Subcutaneous adipose tissue (tissue), 4 donors: ENCODE measurements around the gene THSD4. TPM values are rescaled to one million over a fixed set of nuclear protein-coding genes. Genes with fewer than 3 reads are reported as not detected.

ENCODE experiments used
- CTCF ChIP-seq: fragments of 450-650 bp; IDR thresholded peaks from one replicate; pipeline ENCODE4 v1.5.1; 2016; ENCODE audit warnings: low read depth, mild to moderate bottlenecking, control low read depth, antibody characterized with exemption, moderate library complexity
- total RNA-seq, 4 donors: library from RNA; depleted of rRNA; stranded (reverse); fragments of >200 nt; gene quantifications; one replicate each; pipeline ENCODE4 v1.1.0, GENCODE V29; 2016

The THSD4 gene
- total RNA-seq, 4 donors from 2014 or later: 0.17 to 0.94 (median 0.63) TPM

- no peak for TF ChIP-seq CTCF
Measured at GRCh38 chr15:71463156-71463665, 347.9 kb downstream of the THSD4 start.

GRCh38 chr15:71465131-71465955, 350.1 kb downstream of the THSD4 start:
- TF ChIP-seq CTCF: no peak

GRCh38 chr15:71468715-71469114, 353.4 kb downstream of the THSD4 start:
- TF ChIP-seq CTCF: no peak

GRCh38 chr15:71469413-71469812, 354.1 kb downstream of the THSD4 start:
- no peak for TF ChIP-seq CTCF

- no peak for TF ChIP-seq CTCF
Measured at GRCh38 chr15:71471347-71471746, 356.1 kb downstream of the THSD4 start.

GRCh38 chr15:71472566-71472965, 357.3 kb downstream of the THSD4 start:
- TF ChIP-seq CTCF: no peak

- no peak for TF ChIP-seq CTCF
Measured at GRCh38 chr15:71473751-71474150, 358.5 kb downstream of the THSD4 start.
